Measurements from ENCODE around the gene CRK. TPM values are rescaled to one million over a fixed set of nuclear protein-coding genes. Genes with fewer than 3 reads are reported as not detected.

Gene CRK
- total RNA-seq, 1 donor from 2014 or later: 83.5 TPM

DNA sequence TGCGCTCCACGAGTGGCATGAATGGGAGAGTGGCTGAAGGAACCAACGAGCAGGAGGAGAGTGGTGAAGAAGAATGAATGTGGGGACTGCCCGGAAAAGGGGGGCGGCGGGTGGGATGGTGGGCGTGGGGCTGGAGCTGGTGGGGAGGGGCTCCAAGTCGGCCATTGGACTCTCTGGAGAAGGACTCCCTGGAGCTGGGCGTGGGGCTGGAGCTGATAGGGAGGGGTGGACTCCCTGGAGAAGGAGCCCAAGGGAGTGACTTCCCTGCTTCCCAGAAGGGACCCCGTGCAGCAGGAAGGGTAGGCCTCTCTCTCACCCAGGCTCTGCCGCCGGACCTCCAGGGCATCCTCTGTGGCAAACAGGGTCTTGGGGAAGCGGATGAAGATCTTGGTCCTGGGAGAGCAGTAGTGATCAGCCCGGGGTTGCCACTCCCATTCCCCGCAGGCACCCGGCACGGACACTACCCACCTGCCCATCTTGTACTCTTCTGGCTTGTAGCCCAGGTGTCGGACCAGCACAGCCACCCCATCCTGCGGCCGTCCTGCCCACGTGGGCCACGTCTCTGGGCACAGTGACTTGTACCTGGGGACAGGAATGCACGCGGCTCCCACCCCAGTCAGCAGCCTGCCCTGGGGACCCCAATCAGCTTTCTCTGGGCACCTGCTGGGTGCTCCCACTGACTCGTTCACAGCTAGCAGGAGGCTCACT, 14.9 kb upstream of the CRK start:
- no peak for TF ChIP-seq EZH2 (IDR thresholded peaks at IDR 0.05; ENCODE audit: insufficient read depth, low read length)
- TF ChIP-seq, protein P1, sequence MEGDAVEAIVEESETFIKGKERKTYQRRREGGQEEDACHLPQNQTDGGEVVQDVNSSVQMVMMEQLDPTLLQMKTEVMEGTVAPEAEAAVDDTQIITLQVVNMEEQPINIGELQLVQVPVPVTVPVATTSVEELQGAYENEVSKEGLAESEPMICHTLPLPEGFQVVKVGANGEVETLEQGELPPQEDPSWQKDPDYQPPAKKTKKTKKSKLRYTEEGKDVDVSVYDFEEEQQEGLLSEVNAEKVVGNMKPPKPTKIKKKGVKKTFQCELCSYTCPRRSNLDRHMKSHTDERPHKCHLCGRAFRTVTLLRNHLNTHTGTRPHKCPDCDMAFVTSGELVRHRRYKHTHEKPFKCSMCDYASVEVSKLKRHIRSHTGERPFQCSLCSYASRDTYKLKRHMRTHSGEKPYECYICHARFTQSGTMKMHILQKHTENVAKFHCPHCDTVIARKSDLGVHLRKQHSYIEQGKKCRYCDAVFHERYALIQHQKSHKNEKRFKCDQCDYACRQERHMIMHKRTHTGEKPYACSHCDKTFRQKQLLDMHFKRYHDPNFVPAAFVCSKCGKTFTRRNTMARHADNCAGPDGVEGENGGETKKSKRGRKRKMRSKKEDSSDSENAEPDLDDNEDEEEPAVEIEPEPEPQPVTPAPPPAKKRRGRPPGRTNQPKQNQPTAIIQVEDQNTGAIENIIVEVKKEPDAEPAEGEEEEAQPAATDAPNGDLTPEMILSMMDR (IDR thresholded peaks at IDR 0.05; ENCODE audit: insufficient read depth, low read depth, low read length): no peak
- H3K36me3 Mint-ChIP-seq (ENCODE audit: low read depth, unreplicated experiment): peaks cover 23% of the 10 kb centered on the region
- H3K27ac Mint-ChIP-seq (ENCODE audit: unreplicated experiment): no peak overlapping the region
- Histone ChIP-seq H3K79me2 (ENCODE audit: insufficient read depth, low read length) (no peaks in the 10 kb centered on the region), H3K27me3 (ENCODE audit: insufficient read depth, low read length) (no peaks in the 10 kb centered on the region), H3K9ac (ENCODE audit: low read length) (no peak overlapping the region), H3K27ac (ENCODE audit: low read depth, low read length) (no peak overlapping the region), H3K4me1 (ENCODE audit: insufficient read depth, low read length) (no peaks in the 10 kb centered on the region), H3K4me3 (ENCODE audit: insufficient read depth, low read depth, low read length) (no peak overlapping the region), H3K36me3 (ENCODE audit: insufficient read depth, low read length) (peaks cover 18% of the 10 kb centered on the region), H3K4me2 (ENCODE audit: low read length) (no peak overlapping the region), H3K9me3 (ENCODE audit: insufficient read depth, low read depth, low read length) (no peaks in the 10 kb centered on the region), H2AFZ (ENCODE audit: low read depth, low read length) (no peak overlapping the region), H4K20me1 (ENCODE audit: insufficient read depth, low read length) (peaks cover 35% of the 10 kb centered on the region)
- H3K9me3 Mint-ChIP-seq (ENCODE audit: unreplicated experiment): no peaks in the 10 kb centered on the region
- H3K4me1 Mint-ChIP-seq (ENCODE audit: low read depth, unreplicated experiment): peaks cover 3% of the 10 kb centered on the region
- H3K27me3 Mint-ChIP-seq (ENCODE audit: low read depth, unreplicated experiment): no peaks in the 10 kb centered on the region
- H3K4me3 Mint-ChIP-seq (ENCODE audit: unreplicated experiment): no peak overlapping the region
- FAIRE-seq (no peak), DNase-seq (ENCODE audit: low read depth) (no peak)

GRCh38 chr17:1470071-1470754, 14.2 kb upstream of the CRK start:
- FAIRE-seq (no peak), DNase-seq (ENCODE audit: low read depth) (no peak)
- Histone ChIP-seq H3K4me1 (ENCODE audit: insufficient read depth, low read length) (no peaks in the 10 kb centered on the region), H3K79me2 (ENCODE audit: insufficient read depth, low read length) (no peaks in the 10 kb centered on the region), H4K20me1 (ENCODE audit: insufficient read depth, low read length) (peaks cover 35% of the 10 kb centered on the region), H3K4me3 (ENCODE audit: insufficient read depth, low read depth, low read length) (no peak overlapping the region), H3K27me3 (ENCODE audit: insufficient read depth, low read length) (no peaks in the 10 kb centered on the region), H2AFZ (ENCODE audit: low read depth, low read length) (no peak overlapping the region), H3K27ac (ENCODE audit: low read depth, low read length) (no peak overlapping the region), H3K9ac (ENCODE audit: low read length) (no peak overlapping the region), H3K36me3 (ENCODE audit: insufficient read depth, low read length) (peaks cover 14% of the 10 kb centered on the region), H3K4me2 (ENCODE audit: low read length) (no peak overlapping the region), H3K9me3 (ENCODE audit: insufficient read depth, low read depth, low read length) (no peaks in the 10 kb centered on the region)
- TF ChIP-seq EZH2 (IDR thresholded peaks at IDR 0.05; ENCODE audit: insufficient read depth, low read length): no peak
- TF ChIP-seq, protein P1 (IDR thresholded peaks at IDR 0.05; ENCODE audit: insufficient read depth, low read depth, low read length): no peak
- Mint-ChIP-seq H3K27me3 (ENCODE audit: low read depth, unreplicated experiment) (no peaks in the 10 kb centered on the region), H3K4me1 (ENCODE audit: low read depth, unreplicated experiment) (peaks cover 3% of the 10 kb centered on the region), H3K36me3 (ENCODE audit: low read depth, unreplicated experiment) (peaks cover 23% of the 10 kb centered on the region), H3K4me3 (ENCODE audit: unreplicated experiment) (no peak overlapping the region), H3K27ac (ENCODE audit: unreplicated experiment) (no peak overlapping the region), H3K9me3 (ENCODE audit: unreplicated experiment) (no peaks in the 10 kb centered on the region)

Data from astrocyte (in vitro differentiated cells and primary cell).